SK-N-SH treated with all-trans-retinoic acid at 6 μM for 48 hours (cell line): ENCODE results near the gene CSN2.

ENCODE experiments used
- ATAC-seq: fragments of 200-7000 bp; cut with Tn5 transposase; 3 replicates; pipeline ENCODE4 v1.9.1; 2020; ENCODE audit warnings: mild to moderate bottlenecking, moderate library complexity
- ARNTL ChIP-seq: fragments of 450-650 bp; formaldehyde crosslinking; IDR thresholded peaks from 2 replicates; pipeline ENCODE4 v1.5.0; 2020; ENCODE audit warnings: low read depth, mild to moderate bottlenecking, moderate library complexity, borderline replicate concordance
- BACH2 ChIP-seq: fragments of 250-450 bp; sonication (Bioruptor Pico); IDR thresholded peaks from 2 replicates; pipeline ENCODE4 v1.9.0; 2021; ENCODE audit warnings: mild to moderate bottlenecking, borderline replicate concordance
- CSDC2 ChIP-seq: fragments of 250-450 bp; sonication (Bioruptor Pico); IDR thresholded peaks from 2 replicates; pipeline ENCODE4 v1.5.0; 2020; ENCODE audit warnings: mild to moderate bottlenecking, moderate library complexity
- ESRRG ChIP-seq: fragments of 250-450 bp; sonication (Bioruptor Pico); IDR thresholded peaks from 2 replicates; pipeline ENCODE4 v1.6.1; 2021; ENCODE audit warnings: mild to moderate bottlenecking
- ISL1 ChIP-seq: fragments of 250-450 bp; sonication (Bioruptor Pico); IDR thresholded peaks from 2 replicates; pipeline ENCODE4 v2.1.2; 2022; ENCODE audit warnings: mild to moderate bottlenecking, moderate library complexity
- RARB ChIP-seq: fragments of 250-450 bp; sonication (Bioruptor Pico); IDR thresholded peaks from 2 replicates; pipeline ENCODE4 v1.8.0; 2021; ENCODE audit warnings: mild to moderate bottlenecking, moderate library complexity
- SNAI2 ChIP-seq: fragments of 250-450 bp; sonication (Bioruptor Pico); IDR thresholded peaks from 2 replicates; pipeline ENCODE4 v1.5.0; 2020; ENCODE audit warnings: mild to moderate bottlenecking, moderate library complexity
- ZC3H10 ChIP-seq: fragments of 250-450 bp; sonication (Bioruptor Pico); IDR thresholded peaks from 2 replicates; pipeline ENCODE4 v1.5.1; 2021; ENCODE audit warnings: mild to moderate bottlenecking, moderate library complexity
- ZFP3 ChIP-seq: fragments of 250-450 bp; sonication (Bioruptor Pico); IDR thresholded peaks from 2 replicates; pipeline ENCODE4 v1.5.0; 2020; ENCODE audit warnings: mild to moderate bottlenecking, moderate library complexity
- ZFP30 ChIP-seq: fragments of 450-650 bp; formaldehyde crosslinking; IDR thresholded peaks from 2 replicates; pipeline ENCODE4 v1.5.0; 2022; ENCODE audit warnings: mild to moderate bottlenecking, moderate library complexity
- ZNF565 ChIP-seq: fragments of 450-650 bp; formaldehyde crosslinking; conservative IDR thresholded peaks from 2 replicates; pipeline ENCODE4 v1.5.0; 2020; ENCODE audit warnings: low read depth, mild to moderate bottlenecking, moderate library complexity
- ZNF70 ChIP-seq: fragments of 450-650 bp; formaldehyde crosslinking; IDR thresholded peaks from 2 replicates; pipeline ENCODE4 v1.5.0; 2020; ENCODE audit warnings: mild to moderate bottlenecking, moderate library complexity
- ZNF8 ChIP-seq: fragments of 450-650 bp; formaldehyde crosslinking; IDR thresholded peaks from 2 replicates; pipeline ENCODE4 v1.5.0; 2020; ENCODE audit warnings: mild to moderate bottlenecking, moderate library complexity
- TF ChIP-seq, protein P1 (sequence below): fragments of 250-450 bp; sonication (Bioruptor Pico); IDR thresholded peaks from 2 replicates; pipeline ENCODE4 v1.5.0; 2020; ENCODE audit warnings: mild to moderate bottlenecking, moderate library complexity
- TF ChIP-seq, protein P2 (sequence below): fragments of 250-450 bp; sonication (Bioruptor Pico); IDR thresholded peaks from 2 replicates; pipeline ENCODE4 v1.8.0; 2020; ENCODE audit warnings: mild to moderate bottlenecking, moderate library complexity, borderline replicate concordance

CSN2 gene

DNA sequence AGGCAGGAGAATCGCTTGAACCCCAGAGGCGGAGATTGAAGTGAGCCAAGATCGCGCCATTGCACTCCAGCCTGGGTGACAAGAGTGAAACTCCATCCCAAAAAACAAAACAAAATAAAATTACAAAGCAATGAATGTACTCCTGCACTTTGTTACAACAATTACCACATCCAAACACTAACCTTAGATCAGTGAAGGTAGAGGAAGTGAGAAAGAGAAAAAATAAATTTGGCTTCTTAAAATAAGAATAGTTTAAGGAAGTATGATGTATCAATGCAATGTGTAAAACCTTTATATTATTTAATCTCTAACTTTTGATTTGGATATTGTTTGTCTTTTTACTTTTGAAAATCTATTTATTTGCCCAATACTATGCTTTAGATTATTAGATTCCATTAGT is 56.3 kb downstream of the CSN2 start:
- TF ChIP-seq, protein P1, sequence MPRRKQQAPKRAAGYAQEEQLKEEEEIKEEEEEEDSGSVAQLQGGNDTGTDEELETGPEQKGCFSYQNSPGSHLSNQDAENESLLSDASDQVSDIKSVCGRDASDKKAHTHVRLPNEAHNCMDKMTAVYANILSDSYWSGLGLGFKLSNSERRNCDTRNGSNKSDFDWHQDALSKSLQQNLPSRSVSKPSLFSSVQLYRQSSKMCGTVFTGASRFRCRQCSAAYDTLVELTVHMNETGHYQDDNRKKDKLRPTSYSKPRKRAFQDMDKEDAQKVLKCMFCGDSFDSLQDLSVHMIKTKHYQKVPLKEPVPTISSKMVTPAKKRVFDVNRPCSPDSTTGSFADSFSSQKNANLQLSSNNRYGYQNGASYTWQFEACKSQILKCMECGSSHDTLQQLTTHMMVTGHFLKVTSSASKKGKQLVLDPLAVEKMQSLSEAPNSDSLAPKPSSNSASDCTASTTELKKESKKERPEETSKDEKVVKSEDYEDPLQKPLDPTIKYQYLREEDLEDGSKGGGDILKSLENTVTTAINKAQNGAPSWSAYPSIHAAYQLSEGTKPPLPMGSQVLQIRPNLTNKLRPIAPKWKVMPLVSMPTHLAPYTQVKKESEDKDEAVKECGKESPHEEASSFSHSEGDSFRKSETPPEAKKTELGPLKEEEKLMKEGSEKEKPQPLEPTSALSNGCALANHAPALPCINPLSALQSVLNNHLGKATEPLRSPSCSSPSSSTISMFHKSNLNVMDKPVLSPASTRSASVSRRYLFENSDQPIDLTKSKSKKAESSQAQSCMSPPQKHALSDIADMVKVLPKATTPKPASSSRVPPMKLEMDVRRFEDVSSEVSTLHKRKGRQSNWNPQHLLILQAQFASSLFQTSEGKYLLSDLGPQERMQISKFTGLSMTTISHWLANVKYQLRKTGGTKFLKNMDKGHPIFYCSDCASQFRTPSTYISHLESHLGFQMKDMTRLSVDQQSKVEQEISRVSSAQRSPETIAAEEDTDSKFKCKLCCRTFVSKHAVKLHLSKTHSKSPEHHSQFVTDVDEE (CRISPR knock-in tag) = no peak
- TF ChIP-seq BACH2 (CRISPR knock-in tag) (no peak), ESRRG (CRISPR knock-in tag) (no peak), CSDC2 (CRISPR knock-in tag) (no peak), ZNF8 (CRISPR knock-in tag) (no peak), ZNF565 (CRISPR knock-in tag) (no peak), RARB (CRISPR knock-in tag) (no peak), ZC3H10 (CRISPR knock-in tag) (no peak)
- no peak for ATAC-seq

DNA sequence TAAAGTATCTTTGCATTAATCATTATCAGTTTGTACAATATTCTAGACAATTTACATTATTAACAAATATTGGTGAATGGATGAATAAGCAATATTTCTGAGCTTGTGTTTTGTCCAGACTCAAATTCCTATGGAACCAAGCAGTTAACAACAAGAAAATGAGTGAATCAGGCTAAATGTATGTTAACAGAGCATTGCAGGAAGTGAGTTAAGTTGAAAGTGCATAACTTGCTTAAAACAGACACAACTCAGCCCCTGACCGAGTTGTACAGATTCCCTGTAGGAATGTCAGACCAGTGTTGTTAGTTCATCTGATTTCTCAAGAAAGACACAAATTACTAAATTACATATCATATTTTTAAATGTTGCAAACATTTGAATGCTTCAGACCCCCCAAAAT is 58.4 kb downstream of the CSN2 start:
- TF ChIP-seq ARNTL (CRISPR knock-in tag) (no peak), ZNF70 (CRISPR knock-in tag) (no peak), ZFP30 (CRISPR knock-in tag) (no peak), RARB (CRISPR knock-in tag) (no peak), ESRRG (CRISPR knock-in tag) (no peak), CSDC2 (CRISPR knock-in tag) (no peak), ZNF8 (CRISPR knock-in tag) (no peak), ZFP3 (CRISPR knock-in tag) (no peak), SNAI2 (no peak), ISL1 (CRISPR knock-in tag) (no peak)
- TF ChIP-seq, protein P2, sequence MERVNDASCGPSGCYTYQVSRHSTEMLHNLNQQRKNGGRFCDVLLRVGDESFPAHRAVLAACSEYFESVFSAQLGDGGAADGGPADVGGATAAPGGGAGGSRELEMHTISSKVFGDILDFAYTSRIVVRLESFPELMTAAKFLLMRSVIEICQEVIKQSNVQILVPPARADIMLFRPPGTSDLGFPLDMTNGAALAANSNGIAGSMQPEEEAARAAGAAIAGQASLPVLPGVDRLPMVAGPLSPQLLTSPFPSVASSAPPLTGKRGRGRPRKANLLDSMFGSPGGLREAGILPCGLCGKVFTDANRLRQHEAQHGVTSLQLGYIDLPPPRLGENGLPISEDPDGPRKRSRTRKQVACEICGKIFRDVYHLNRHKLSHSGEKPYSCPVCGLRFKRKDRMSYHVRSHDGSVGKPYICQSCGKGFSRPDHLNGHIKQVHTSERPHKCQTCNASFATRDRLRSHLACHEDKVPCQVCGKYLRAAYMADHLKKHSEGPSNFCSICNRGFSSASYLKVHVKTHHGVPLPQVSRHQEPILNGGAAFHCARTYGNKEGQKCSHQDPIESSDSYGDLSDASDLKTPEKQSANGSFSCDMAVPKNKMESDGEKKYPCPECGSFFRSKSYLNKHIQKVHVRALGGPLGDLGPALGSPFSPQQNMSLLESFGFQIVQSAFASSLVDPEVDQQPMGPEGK (CRISPR knock-in tag) = no peak
- no peak for ATAC-seq
